GM19043 (cell line): ENCODE results near the gene RAB5B.

Source experiments
- ATAC-seq: cut with Tn5 transposase; IDR thresholded peaks from one replicate; pipeline ENCODE4 v1.9.1; 2021; ENCODE audit warnings: low read depth; ENCODE audit not compliant: unreplicated experiment

Gene RAB5B

GRCh38 chr12:55940065-55940732, 33.7 kb upstream of the RAB5B start:
- peak; percentile 96 for ATAC-seq

GRCh38 chr12:55942055-55942454, 31.8 kb upstream of the RAB5B start:
- ATAC-seq = no peak

GRCh38 chr12:55942577-55943136, 31.2 kb upstream of the RAB5B start:
- no peak for ATAC-seq

DNA sequence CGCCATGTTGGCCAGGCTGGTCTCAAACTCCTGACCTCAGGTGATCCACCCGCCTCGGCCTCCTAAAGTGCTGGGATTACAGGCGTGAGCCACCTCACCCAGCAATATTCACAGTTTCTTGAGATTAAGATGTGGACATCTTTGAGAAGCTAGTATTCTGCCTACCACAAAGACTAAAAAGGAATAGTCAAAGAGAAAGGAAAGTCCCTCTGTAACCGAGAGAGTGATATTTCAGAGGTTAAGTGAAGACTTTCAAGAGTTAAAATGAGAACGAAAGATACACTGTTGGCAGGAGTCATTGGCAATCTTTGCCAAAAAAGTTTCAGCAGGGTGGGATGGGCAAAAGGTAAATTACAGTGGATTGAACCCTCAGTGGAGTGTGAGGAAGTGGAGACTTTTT, 27.3 kb upstream of the RAB5B start:
- no peak for ATAC-seq

DNA sequence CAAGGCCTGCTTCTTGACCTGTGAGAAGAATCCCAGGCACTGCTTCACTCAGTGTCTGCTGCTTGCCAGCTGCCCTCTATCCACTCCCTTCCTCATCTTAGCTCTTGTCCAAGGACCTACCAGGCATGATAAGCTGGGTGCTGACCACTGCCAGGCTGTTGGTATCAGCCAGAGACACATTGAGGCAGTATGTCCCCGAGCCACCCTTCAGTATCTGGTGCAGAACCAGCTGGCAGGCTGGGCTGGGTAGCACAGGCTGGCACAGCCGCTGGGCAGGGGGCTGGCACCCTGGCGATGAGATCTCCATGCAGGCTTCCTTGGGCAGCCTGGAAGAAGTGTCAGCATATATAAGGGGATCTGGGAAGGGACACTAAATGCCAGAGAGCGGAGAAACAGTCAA, 18.5 kb upstream of the RAB5B start:
- no peak for ATAC-seq

DNA sequence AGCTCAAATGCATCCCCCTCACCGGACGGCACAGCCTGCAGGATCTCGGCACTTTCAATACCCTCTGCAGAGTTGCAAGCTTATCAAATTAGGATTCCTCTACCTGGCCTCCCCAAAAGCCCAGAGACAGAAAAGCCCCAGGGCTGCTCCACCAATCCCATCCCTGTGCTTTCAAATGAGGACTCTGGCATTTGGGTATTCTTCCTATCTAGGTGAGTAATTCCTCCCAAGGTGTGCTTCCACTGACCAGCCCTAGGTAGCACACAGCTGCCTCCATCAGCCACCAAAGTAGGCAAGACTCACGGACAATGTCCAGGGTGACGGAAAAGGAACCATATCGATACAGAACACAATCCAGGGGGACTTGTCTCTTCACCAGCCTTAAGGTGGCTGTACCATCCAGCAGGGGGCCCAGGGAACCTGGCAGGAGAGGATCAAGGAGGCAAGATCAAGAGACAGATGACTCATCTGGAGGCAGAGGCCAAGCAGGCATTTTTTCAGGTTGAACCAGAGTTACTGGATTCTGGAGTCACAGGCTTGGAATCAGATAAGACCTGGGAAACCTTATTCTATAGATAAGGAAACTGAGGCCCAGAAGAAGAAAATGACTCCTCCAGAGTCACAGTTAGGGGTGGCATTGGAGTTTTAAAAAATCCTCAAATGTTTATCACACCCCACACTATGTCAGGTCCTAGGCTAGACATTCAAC, 17.9 kb upstream of the RAB5B start:
- ATAC-seq = no peak

DNA sequence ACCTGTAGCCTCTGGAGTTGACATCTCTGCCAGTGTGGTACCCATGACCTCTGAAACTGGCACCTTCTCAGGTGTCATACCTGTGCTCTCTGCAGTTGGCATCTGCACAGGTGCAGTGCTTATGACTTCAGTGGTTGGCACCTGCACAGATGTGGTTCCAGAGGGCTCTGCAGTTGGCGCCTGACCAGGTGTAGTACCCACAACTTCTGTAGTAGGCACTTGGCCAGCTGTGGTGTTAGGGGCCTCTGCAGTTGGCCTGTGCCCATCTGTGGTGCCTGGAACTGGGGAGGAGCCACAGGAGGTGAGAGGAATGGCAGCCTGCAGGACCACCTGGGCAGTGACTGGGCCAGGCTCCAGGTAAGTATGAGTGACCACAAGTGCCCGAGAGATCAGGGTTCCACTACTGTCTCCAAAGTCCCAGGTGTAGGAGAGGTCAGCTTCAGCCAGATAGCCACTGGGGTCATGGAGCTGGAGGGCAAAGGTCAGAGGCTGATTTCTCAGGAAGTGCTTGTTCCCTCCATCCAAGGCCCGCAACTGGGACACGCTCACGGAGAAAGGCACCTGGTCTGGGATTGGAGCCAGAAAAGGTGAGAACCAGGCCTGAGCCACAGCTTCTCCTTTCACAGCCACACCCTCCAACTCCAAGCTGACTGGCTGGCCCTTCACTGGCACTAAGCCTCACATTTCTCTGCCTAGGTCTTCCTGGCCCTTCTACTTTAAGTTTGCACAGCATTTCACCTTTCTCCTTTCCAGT, 16.6 kb upstream of the RAB5B start:
- no peak for ATAC-seq

DNA sequence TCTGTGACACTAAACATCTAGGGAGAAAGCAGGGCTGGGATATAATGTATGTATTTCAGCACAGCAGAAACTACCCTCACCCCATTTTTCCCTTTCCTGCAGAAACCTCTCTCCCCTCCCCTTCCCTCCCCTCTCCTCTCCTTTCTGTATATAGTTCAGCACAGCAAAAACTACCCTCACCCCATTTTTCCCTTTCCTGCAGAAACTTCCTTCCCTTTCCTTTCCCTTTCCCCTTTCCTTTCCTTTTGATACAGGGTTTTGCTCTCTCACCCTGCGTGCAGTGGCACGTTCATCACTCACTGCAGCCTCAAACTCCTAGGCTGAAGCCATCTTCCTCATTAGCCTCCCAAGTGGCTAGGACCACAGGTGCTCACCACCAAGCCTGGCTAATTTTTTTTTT, 10.1 kb upstream of the RAB5B start:
- ATAC-seq = no peak

DNA sequence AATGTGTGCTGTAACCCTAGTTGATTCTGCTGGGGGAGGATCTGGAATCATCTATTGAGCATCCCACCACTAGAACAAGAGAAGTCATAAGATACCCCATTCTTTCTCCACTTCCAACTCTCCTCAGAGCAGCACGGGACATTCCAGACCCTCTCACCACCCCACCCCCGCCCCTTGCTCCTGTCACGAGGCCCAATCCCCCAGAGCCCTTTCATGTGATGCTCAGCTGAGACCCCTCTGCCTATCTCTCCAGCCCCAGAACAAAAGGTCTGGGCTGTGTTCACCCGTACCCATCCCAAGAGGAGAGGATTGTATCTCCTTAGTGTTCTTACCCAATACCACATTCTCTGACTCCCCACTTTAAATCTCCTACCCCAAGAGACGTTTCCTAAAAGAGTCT, 8.6 kb upstream of the RAB5B start:
- ATAC-seq = no peak

DNA sequence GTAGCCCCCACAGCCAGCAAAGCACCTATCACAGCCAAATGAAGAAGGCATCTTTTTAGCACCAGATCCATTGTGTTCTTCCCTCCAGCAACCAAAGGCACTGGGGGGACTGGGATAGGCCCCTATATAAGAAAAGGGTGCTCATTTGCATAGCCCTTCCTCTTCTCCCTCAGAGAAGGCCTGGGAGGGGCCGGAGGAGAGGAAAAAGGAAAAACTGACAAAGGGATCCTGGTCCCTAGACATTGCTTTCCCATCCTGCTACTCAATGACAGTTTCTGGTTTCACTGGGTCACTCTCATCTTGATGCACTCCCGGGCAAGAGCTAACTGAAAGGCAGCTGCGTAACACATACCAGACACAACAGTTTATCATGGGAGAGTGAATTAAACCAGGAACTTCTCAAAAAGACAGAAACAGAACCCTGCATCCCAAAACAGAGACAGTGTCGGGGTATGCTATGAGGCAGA, 7.9 kb upstream of the RAB5B start, which contains the start of gene PMEL:
TSS of gene PMEL (minus strand) at position 102 of the 467 bp plus-strand sequence. CDS start at position 71, 31 bp downstream.
- ATAC-seq = no peak

DNA sequence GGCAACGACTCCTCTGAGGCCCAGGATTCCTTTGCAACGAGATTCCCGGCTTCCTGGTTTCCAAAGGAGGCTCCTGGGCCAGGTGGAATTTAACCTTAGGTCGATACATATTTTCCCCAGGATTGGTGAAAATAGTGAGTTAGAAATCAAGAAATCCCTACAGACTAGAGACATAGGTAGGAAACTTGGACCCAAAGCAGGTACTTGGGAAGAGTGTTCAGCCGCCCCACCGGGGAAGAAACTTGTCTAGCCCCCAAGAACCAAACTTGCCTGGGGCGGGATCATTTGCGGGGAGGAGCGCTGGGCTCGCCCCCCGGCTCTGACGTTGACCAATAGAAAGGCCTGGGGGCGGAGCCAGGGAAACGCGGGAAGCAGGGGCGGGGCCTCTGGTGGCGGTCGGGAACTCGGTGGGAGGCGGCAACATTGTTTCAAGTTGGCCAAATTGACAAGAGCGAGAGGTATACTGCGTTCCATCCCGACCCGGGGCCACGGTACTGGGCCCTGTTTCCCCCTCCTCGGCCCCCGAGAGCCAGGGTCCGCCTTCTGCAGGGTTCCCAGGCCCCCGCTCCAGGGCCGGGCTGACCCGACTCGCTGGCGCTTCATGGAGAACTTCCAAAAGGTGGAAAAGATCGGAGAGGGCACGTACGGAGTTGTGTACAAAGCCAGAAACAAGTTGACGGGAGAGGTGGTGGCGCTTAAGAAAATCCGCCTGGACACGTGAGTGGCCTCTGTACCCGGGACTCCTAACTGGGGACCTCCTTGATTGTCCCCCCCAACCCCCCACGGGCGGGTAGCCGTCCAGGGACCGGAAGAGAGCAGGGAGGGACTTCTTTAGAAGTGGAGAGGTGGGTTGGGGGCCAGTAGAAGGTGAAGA, 7.2 kb upstream of the RAB5B start, which contains the start of gene CDK2:
TSS of gene CDK2 (plus strand) at position 423 of the 874 bp plus-strand sequence. CDS start at position 602, 179 bp downstream.
- peak; percentile 97 for ATAC-seq

DNA sequence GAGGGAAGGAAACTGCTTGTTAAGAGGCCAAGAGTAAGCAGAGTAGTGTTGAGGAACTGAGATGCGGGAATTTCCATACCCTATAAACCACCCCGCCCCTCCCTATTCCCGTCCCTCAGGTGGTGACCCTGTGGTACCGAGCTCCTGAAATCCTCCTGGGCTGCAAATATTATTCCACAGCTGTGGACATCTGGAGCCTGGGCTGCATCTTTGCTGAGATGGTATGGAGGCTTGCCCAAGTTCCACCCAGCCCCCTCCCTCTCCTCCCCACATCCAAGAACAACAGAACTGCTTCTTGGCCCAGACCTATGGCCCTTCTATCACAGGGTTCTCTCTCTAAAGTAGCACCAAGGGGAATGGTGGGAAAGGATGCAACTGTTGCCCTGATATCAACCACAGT, 4.5 kb upstream of the RAB5B start:
- no peak for ATAC-seq

DNA sequence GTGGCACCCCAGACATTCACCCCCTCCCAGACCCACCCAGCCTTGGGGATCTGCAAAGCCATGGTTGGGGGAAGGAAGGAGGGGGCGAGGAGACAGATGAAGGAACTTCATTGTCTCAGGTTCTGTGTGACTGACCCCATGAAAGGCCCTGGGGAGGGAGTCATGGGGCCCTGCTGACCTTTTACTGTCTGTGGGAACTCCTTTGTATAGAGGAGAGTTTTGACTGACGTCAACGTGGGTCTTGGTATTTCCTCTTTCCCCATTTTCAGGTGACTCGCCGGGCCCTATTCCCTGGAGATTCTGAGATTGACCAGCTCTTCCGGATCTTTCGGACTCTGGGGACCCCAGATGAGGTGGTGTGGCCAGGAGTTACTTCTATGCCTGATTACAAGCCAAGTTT, 3.1 kb upstream of the RAB5B start:
- ATAC-seq = no peak

- ATAC-seq = no peak
Measured at GRCh38 chr12:55972042-55972441, 1.8 kb upstream of the RAB5B start.

- ATAC-seq = no peak
Measured at GRCh38 chr12:55972456-55972855, 1.4 kb upstream of the RAB5B start.

DNA sequence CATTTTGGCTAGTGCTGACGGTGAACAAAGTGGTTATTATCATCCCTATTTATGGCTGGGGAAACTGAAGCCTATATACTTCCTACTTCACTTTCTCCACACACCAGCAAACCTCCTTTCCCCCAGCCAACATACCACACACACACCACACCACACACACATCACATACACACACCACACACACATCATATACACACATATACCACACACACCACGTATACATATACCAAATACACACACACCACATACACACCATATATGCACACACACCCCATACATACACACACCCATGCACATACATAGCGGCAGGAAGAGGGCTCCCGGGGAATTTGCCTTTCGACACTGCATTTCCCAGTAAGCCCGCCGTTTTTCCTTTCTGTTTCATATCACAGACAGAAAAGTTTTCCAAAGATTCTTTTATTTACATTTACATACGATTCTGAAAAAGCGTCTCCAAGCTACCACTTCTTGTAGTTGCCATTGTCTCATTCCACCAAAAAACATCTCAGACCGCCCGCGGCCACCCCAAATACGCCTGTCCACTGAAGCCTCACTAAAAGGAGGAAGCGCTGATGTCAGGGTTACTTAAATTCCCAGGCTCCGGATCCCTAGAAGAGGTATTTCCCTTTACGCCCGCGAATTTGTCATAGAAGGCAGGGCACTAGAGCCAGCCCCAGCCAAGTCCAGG, 823 bp upstream of the RAB5B start:
- no peak for ATAC-seq

DNA sequence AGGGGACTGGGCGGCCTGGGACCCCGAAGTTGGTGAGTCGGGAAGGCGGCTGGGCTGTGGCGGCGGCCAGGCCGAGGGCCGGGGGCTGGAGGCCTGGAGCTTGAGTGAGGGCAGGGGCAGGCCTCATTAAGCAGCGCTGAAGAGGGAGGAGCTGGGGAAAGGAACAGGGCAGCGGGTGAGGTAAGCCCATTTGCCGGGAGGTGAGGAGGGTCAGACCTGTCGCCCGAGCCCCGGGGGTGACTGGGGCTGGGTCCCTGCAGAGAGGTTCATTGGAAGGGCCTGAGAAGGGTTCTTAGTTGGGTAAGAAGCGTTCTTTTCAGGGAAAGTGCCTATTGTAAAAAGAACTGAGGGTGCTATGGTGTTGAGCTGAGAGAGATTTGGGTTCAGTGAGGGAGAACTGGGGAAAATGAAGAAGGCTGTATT, 441 bp downstream of the RAB5B start:
- ATAC-seq = no peak

DNA sequence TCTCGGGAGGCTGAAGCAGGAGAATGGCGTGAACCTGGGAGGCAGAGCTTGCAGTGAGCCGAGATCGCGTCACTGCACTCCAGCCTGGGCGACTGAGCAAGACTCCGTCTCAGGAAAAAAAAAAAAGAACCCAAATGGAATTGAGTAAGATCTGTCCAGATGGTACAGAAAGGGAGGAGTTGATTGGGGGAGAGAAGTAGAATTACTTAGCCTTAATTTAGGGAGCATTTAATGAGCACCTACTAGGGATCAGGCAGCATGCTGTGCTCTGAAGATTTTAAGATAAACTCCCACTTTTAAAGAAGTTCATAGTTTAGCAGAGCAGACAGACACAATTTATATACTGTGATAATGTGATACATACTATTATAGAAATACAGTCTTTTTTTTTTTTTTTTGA, 4.5 kb downstream of the RAB5B start:
- no peak for ATAC-seq

- ATAC-seq = no peak
Measured at GRCh38 chr12:55979069-55979468, 5.2 kb downstream of the RAB5B start.
